Measurements from ENCODE around the gene PDGFB.

PDGFB gene

GRCh38 chr22:39231197-39231950 is 13.4 kb downstream of the PDGFB start:
- no peak for DNase-seq (ENCODE audit: low read depth)
- TF ChIP-seq, protein P1, sequence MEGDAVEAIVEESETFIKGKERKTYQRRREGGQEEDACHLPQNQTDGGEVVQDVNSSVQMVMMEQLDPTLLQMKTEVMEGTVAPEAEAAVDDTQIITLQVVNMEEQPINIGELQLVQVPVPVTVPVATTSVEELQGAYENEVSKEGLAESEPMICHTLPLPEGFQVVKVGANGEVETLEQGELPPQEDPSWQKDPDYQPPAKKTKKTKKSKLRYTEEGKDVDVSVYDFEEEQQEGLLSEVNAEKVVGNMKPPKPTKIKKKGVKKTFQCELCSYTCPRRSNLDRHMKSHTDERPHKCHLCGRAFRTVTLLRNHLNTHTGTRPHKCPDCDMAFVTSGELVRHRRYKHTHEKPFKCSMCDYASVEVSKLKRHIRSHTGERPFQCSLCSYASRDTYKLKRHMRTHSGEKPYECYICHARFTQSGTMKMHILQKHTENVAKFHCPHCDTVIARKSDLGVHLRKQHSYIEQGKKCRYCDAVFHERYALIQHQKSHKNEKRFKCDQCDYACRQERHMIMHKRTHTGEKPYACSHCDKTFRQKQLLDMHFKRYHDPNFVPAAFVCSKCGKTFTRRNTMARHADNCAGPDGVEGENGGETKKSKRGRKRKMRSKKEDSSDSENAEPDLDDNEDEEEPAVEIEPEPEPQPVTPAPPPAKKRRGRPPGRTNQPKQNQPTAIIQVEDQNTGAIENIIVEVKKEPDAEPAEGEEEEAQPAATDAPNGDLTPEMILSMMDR (IDR thresholded peaks at IDR 0.05; ENCODE audit: low read depth, low read length, missing control alignments) = no peak
- H3K4me3 ChIP-seq (ENCODE audit: low read depth, low read length) = no peak overlapping the region

DNA sequence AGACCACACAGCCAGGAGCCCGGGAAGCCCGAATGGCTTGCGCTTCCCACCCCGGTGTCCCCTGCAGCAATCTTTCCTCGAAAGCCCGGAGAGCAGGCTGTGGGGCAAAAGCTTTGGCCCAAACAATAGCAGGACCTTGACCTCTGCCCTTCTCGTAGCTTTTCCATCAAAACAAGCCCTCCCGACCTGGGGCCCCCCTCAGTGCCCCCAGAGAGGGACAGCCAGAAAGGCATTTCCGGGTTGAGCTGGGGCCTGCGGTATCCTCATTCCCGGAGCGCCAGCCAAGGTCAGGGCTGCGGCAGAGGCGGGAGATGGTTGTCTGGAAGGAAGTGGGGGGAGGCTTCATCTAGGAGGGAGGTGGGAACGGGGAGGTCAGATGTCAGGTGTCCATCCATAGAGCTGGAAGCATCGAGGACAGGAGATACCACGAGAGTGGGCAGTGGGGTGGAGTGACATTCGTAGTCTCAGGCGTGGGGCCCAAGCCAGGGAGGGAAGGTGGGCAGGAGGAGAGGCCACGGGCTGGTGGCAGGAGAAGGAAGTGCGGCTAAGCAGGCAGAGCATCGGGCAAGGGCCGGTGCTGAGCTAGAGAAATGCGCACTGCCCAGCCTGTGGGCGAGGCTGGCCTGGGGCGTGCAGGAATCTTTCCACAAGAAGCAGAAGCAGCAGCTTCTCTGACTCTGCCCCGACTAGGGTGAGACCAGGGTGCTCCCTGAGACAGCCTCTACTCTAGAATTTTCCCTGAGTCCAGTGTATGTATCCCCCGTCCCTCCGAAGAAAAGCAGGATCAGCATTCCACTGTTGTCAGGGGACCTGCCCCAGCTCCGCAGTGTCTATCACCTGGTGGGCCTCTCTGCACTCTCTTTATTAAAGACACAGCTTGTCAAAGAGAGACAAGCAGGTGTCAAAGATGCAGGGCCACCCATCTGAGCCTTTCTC is 14.3 kb downstream of the PDGFB start:
- TF ChIP-seq, protein P1 (IDR thresholded peaks at IDR 0.05; ENCODE audit: low read depth, low read length, missing control alignments) = no peak
- DNase-seq (ENCODE audit: low read depth) = no peak

DNA sequence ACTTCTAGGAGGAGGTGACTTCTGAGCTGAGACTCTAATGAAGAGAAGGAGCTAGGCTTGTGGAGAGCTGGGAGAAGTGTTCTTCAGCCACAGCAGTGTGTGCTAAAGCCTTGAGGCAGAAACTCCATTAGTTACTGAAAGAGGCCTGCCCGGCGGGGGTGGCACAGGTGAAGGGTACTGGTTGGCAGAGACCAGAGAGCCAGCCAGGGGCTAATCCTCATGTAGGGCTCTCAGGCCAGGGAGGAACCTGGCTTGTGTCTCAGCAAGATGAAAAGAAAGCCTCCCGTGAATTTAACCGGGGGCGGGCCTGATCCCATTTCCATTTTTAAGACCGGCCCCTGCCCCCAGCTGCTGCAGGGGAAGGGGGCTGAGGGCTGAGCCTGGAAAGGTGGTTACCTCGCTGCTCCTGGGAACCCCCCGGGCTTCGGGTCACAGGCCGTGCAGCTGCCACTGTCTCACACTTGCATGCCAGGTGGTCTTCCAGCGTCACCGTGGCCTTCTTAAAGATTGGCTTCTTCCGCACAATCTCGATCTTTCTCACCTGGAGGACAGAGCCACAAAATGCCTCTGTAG is 15.0 kb downstream of the PDGFB start:
- DNase-seq (ENCODE audit: low read depth) = no peak
- TF ChIP-seq, protein P1 (IDR thresholded peaks at IDR 0.05; ENCODE audit: low read depth, low read length, missing control alignments) = no peak
- no peak overlapping the region for H3K4me3 ChIP-seq (ENCODE audit: low read depth, low read length)

More for the DNA sequence above, 14.3 kb downstream of the PDGFB start:
- H3K4me3 ChIP-seq (ENCODE audit: low read depth, low read length) = no peak overlapping the region

- no peak for DNase-seq (ENCODE audit: low read depth)
- no peak overlapping the region for H3K4me3 ChIP-seq (ENCODE audit: low read depth, low read length)
- TF ChIP-seq, protein P1 (IDR thresholded peaks at IDR 0.05; ENCODE audit: low read depth, low read length, missing control alignments) = no peak
These were observed 15.7 kb downstream of the PDGFB start for GRCh38 chr22:39229075-39229474.

DNA sequence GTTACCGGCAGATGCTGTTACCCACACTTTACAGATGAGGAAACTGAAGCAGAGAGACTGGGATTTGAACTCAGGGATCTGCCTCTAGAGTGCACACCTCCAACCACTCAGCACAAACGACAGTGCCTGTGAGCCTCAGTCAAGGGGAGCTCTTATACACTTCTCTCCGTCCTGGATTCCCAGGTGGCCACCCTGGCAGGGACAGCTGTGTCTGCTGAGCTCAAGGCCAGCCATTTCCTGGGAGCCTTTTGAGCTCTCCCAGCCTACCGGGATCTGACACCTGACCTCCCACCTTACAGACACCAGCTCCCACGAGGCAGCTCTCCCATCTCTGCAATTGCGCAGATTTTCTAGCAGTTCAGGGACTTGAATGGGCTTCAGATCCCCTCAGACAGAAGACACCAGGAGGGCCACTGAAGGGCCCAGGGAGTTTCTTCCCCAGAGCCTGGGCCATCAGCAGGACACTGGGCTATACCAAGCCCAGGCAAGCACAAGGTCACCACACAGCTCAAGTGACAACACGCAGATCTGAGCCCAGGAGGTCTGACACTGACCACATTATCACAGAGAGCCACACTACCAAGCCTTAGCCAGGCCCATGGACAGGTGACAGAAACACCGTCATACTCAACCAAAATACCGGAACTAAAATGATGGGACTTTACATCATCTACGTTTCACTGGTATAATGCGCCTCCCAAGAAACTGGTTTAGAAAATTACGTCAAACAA is 17.1 kb downstream of the PDGFB start:
- TF ChIP-seq, protein P1 (IDR thresholded peaks at IDR 0.05; ENCODE audit: low read depth, low read length, missing control alignments) = no peak
- no peak overlapping the region for H3K4me3 ChIP-seq (ENCODE audit: low read depth, low read length)
- no peak for DNase-seq (ENCODE audit: low read depth)

DNA sequence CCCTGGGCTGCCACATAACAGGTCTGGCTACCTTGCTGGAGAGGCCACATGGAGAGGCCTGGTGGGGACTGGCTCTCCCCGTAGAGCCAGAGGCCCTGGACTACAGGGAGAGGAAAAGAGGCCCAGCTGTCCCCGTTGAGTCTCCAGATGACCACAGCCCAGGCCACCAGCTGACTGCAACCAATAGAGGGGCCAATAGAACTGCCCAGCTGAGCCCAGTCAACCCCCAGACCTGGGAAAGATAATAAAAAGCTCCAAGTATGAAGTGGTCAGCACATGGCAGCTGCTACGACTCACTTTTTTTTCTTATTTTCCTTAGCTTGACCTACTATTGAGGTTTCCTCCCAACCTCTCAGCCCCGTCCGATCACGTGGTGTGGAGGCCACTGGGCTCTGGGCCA is 18.4 kb downstream of the PDGFB start:
- DNase-seq (ENCODE audit: low read depth) = no peak
- H3K4me3 ChIP-seq (ENCODE audit: low read depth, low read length) = no peak overlapping the region
- TF ChIP-seq, protein P1 (IDR thresholded peaks at IDR 0.05; ENCODE audit: low read depth, low read length, missing control alignments) = no peak
